A549 (cell line): ENCODE data around the gene SOX15. TPM values are rescaled to one million over a fixed set of nuclear protein-coding genes. Genes with fewer than 3 reads are reported as not detected.

ENCODE experiments used
- ATAC-seq, 2 experiments: fragments of 200-7000 bp in 1 of 2; fragments of >200 bp in 1 of 2; cut with Nextera tagmentation in 1 of 2; cut with Tn5 transposase in 1 of 2; 3 replicates each; pipeline versions ENCODE4 v1.8.0 to v1.9.1; 2018 to 2020; ENCODE audit warnings: mild to moderate bottlenecking in 1 of 2, moderate library complexity in 1 of 2
- CTCF ChIA-PET: fragments of 300-600 bp; sonication (Branson Sonifier 250); formaldehyde crosslinking; extraction: SDS; loops from one replicate; lab custom pipeline; 2021; ENCODE audit warnings: antibody characterized with exemption, inconsistent platforms; lab: Yijun Ruan, JAX
- POLR2A ChIA-PET: fragments of 350-600 bp; formaldehyde crosslinking; extraction: SDS; loops from one replicate; lab custom pipeline; 2021; ENCODE audit warnings: antibody characterized with exemption, inconsistent platforms; lab: Yijun Ruan, JAX
- DNase-seq, 2 experiments: peaks; one replicate each; pipeline versions ENCODE4 v3.0.0 to v3.0.0-alpha.2; 2011 to 2016; ENCODE audit warnings: low read depth in 1 of 2, low spot score in 1 of 2
- FAIRE-seq: peaks from 2 replicates; lab custom pipeline; 2011; peaks lifted over from hg19 to GRCh38; lab: Jason Lieb, UNC
- H3K27ac ChIP-seq, 2 experiments: fragments of >200 bp; sonication (Bioruptor Twin); formaldehyde crosslinking; 3 replicates each; pipeline ENCODE4 v1.5.1; 2016 to 2017
- H3K4me1 ChIP-seq: fragments of >200 bp; sonication (Bioruptor Twin); formaldehyde crosslinking; 3 replicates; pipeline ENCODE4 v1.6.1; 2016
- H3K4me2 ChIP-seq: fragments of >200 bp; sonication (Bioruptor Twin); formaldehyde crosslinking; 3 replicates; pipeline ENCODE4 v1.6.1; 2016
- H3K4me3 ChIP-seq: fragments of >200 bp; sonication (Bioruptor Twin); formaldehyde crosslinking; 3 replicates; pipeline ENCODE4 v1.5.1; 2016
- H3K9me3 ChIP-seq: fragments of >200 bp; sonication (Bioruptor Twin); formaldehyde crosslinking; 3 replicates; pipeline ENCODE4 v1.6.1; 2016
- BHLHE40 ChIP-seq: IDR thresholded peaks from 2 replicates; pipeline ENCODE4 v1.6.1; 2012; ENCODE audit warnings: low read depth, low read length, inconsistent platforms
- EP300 ChIP-seq, 2 experiments: fragments of >200 bp; sonication (Bioruptor Twin); formaldehyde crosslinking; IDR thresholded peaks; 2 replicates in 1 of 2; 3 replicates in 1 of 2; pipeline ENCODE4 v1.6.1; 2016 to 2017
- FOSB ChIP-seq: fragments of 250-450 bp; sonication (Bioruptor Pico); IDR thresholded peaks from 2 replicates; pipeline ENCODE4 v1.5.0; 2020; ENCODE audit warnings: mild to moderate bottlenecking, moderate library complexity
- FOSL2 ChIP-seq, 2 experiments: fragments of 450-650 bp in 1 of 2; fragments of >200 bp in 1 of 2; sonication (Bioruptor Twin) in 1 of 2; formaldehyde crosslinking; IDR thresholded peaks; 2 replicates each; pipeline versions ENCODE4 v1.5.0 to v1.6.1; 2016 to 2020; ENCODE audit warnings: mild to moderate bottlenecking in 1 of 2, moderate library complexity in 1 of 2
- FOXS1 ChIP-seq: fragments of 250-450 bp; sonication (Bioruptor Pico); IDR thresholded peaks from 2 replicates; pipeline ENCODE4 v1.5.0; 2020; ENCODE audit warnings: mild to moderate bottlenecking, moderate library complexity
- HDAC2 ChIP-seq: fragments of 200-600 bp; sonication (generic); IDR thresholded peaks from 2 replicates; pipeline ENCODE4 v1.6.1; 2016
- HOXB13 ChIP-seq: fragments of 250-450 bp; sonication (Bioruptor Pico); IDR thresholded peaks from 2 replicates; pipeline ENCODE4 v1.5.0; 2020; ENCODE audit warnings: low read depth, mild to moderate bottlenecking, moderate library complexity
- JUN ChIP-seq, 2 experiments: fragments of >200 bp; sonication (Bioruptor Twin); formaldehyde crosslinking; IDR thresholded peaks; 2 replicates in 1 of 2; 3 replicates in 1 of 2; pipeline ENCODE4 v1.6.1; 2016 to 2017
- KDM1A ChIP-seq: fragments of 200-600 bp; sonication (generic); IDR thresholded peaks from 2 replicates; pipeline ENCODE4 v1.6.1; 2016; ENCODE audit warnings: low read depth, mild to moderate bottlenecking
- MAZ ChIP-seq: fragments of 150-350 bp; IDR thresholded peaks from 2 replicates; pipeline ENCODE4 v1.6.1; 2014; ENCODE audit warnings: antibody characterized with exemption, low read depth, low read length, borderline replicate concordance
- NFE2L2 ChIP-seq: fragments of 150-350 bp; conservative IDR thresholded peaks from 2 replicates; pipeline ENCODE4 v1.6.1; 2014; ENCODE audit warnings: low read length
- NR3C1 ChIP-seq: fragments of >200 bp; sonication (Bioruptor Twin); formaldehyde crosslinking; IDR thresholded peaks from 3 replicates; pipeline ENCODE4 v1.6.1; 2017
- RARB ChIP-seq: fragments of 250-450 bp; sonication (Bioruptor Pico); IDR thresholded peaks from 2 replicates; pipeline ENCODE4 v1.8.0; 2021; ENCODE audit warnings: mild to moderate bottlenecking, moderate library complexity
- RCOR1 ChIP-seq: fragments of 150-350 bp; IDR thresholded peaks from 2 replicates; pipeline ENCODE4 v1.6.1; 2014; ENCODE audit warnings: antibody characterized with exemption, low read length, low read depth
- RNF2 ChIP-seq: fragments of 200-600 bp; sonication (generic); IDR thresholded peaks from 2 replicates; pipeline ENCODE4 v1.6.1; 2016; ENCODE audit warnings: low read depth, mild to moderate bottlenecking, antibody characterized with exemption, moderate library complexity, borderline replicate concordance
- SREBF2 ChIP-seq: fragments of 450-650 bp; IDR thresholded peaks from 2 replicates; pipeline ENCODE4 v1.6.1; 2014; ENCODE audit warnings: mild to moderate bottlenecking, moderate library complexity
- TFCP2L1 ChIP-seq: fragments of 250-450 bp; sonication (Bioruptor Pico); IDR thresholded peaks from 2 replicates; pipeline ENCODE4 v1.5.0; 2021; ENCODE audit warnings: mild to moderate bottlenecking
- TP53 ChIP-seq: fragments of 250-450 bp; sonication (Bioruptor Pico); IDR thresholded peaks from 2 replicates; pipeline ENCODE4 v1.5.0; 2021; ENCODE audit warnings: mild to moderate bottlenecking, moderate library complexity
- ZC3H11A ChIP-seq: fragments of 450-650 bp; IDR thresholded peaks from 2 replicates; pipeline ENCODE4 v1.6.1; 2014; ENCODE audit warnings: antibody characterized with exemption, mild to moderate bottlenecking
- WGBS: methylation state at CpG from one replicate; pipeline ENCODE4 v1.1.6; 2017; ENCODE audit errors: missing lambda C conversion rate; 5-methylcytosine and 5-hydroxymethylcytosine counted together
- polyA minus RNA-seq: library from RNA; depleted of rRNA, polyadenylated mRNA; stranded (reverse); fragments of >200 nt; gene quantifications from 2 replicates; pipeline ENCODE4 v1.2.3, GENCODE V29; 2011; rRNA and poly(A)+ RNA removed
- polyA plus RNA-seq, 4 experiments: library from polyadenylated mRNA; depleted of rRNA in 3 of 4; stranded (reverse); fragments of >200 nt; fragmentation: RNase III in 1 of 4; extraction: RNeasy Plus Mini Kit Qiagen cat#74134 plus additional on column Dnase treatment in 1 of 4; gene quantifications; 2 replicates in 3 of 4; 3 replicates in 1 of 4; pipeline ENCODE4 v1.2.3, GENCODE V29; 2011 to 2017
- TF ChIP-seq, protein P1 (sequence below): fragments of 150-350 bp; IDR thresholded peaks from 2 replicates; pipeline ENCODE4 v1.6.1; 2014; ENCODE audit warnings: low read depth, mild to moderate bottlenecking, low read length
- TF ChIP-seq, protein P2 (sequence below): fragments of >200 bp; sonication (Bioruptor Twin); formaldehyde crosslinking; IDR thresholded peaks from 2 replicates; pipeline ENCODE4 v1.6.1; 2016
- TF ChIP-seq, protein P3 (sequence below): fragments of 200-600 bp; sonication (generic); IDR thresholded peaks from 2 replicates; pipeline ENCODE4 v1.6.1; 2016; ENCODE audit warnings: antibody characterized with exemption, mild to moderate bottlenecking, moderate library complexity
- TF ChIP-seq, protein P4 (sequence below): fragments of 250-450 bp; sonication (Bioruptor Pico); IDR thresholded peaks from 2 replicates; pipeline ENCODE4 v1.5.0; 2021; ENCODE audit warnings: mild to moderate bottlenecking, moderate library complexity, borderline replicate concordance

The SOX15 gene
- polyA plus RNA-seq (2011; rRNA removed) (0.05 and 0.11 TPM in 2 replicates), polyA plus RNA-seq (2017; fragmentation: RNase III; extraction: RNeasy Plus Mini Kit Qiagen cat#74134 plus additional on column Dnase treatment) (0.19 to 0.30 TPM (median 0.22 TPM) in 3 replicates), polyA minus RNA-seq (0.58 TPM in 1 of 2 replicates, not detected in the other)
- polyA plus RNA-seq (2012; cell fraction: cytosol; rRNA removed): 0.17 and 0.21 TPM in 2 replicates
- polyA plus RNA-seq (2012; cell fraction: nucleus; rRNA removed): 0.89 and 1.1 TPM in 2 replicates

DNA sequence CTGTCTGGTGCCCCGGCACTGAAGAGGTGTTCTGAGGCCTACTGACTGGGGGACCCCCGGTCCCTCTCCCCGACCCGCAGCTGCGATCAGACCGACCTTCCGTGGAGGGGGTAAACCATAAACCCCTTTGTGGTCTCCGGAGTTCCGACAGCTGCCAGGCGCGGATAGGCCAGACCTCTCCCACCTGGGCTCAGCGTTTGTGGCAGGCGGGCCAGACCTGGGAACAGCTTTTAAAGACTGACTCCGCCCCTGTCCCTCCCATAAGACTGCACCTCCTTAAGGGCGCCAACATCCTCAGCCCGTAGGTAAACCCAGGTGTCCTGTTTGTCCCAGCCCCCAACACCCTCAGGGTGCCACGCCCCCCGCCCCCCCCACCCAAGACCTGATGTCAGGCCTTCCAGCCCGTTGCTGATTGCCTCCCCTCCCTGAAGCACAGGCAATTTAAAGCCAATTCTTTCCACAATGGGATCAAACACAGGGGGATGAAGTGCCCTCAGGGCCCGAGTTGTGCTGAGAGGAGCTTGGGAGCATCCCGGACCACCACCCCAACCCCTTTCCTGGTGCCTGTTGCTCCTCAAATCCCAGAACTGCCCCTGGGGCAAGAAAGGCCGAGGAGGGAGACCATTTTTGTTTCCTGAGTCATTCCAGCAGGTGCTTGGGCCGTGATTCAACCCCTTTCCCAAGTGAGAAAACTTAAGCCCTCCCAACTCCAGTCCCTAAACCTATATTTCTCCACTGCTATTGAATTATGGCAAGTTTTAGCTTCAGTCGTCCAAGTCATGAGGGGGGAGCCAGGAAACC is at the start of gene SOX15:
Gene SOX15, minus strand, starts transcription at position 204 of the 801 bp plus-strand sequence. CDS start 418 bp downstream, outside the sequence.
- ATAC-seq (peak; percentile 1 to 10; a peak in 1 of 6 replicates), FAIRE-seq (no peak)
- TF ChIP-seq, protein P1, sequence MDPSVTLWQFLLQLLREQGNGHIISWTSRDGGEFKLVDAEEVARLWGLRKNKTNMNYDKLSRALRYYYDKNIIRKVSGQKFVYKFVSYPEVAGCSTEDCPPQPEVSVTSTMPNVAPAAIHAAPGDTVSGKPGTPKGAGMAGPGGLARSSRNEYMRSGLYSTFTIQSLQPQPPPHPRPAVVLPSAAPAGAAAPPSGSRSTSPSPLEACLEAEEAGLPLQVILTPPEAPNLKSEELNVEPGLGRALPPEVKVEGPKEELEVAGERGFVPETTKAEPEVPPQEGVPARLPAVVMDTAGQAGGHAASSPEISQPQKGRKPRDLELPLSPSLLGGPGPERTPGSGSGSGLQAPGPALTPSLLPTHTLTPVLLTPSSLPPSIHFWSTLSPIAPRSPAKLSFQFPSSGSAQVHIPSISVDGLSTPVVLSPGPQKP: no peak
- no peak for TF ChIP-seq NR3C1
- TF ChIP-seq FOXS1 (CRISPR knock-in tag): no peak
- TF ChIP-seq SREBF2: no peak
- TF ChIP-seq FOSB (CRISPR knock-in tag): no peak
- no peak for TF ChIP-seq FOSL2 (IDR thresholded peaks at IDR 0.05)
- TF ChIP-seq FOSL2 (CRISPR knock-in tag; IDR thresholded peaks at IDR 0.05): peak; percentile 23; the same call in 1 of the 2 replicates
- no peak for TF ChIP-seq TP53
- TF ChIP-seq HDAC2: no peak
- peak in 1 of 2 experiments; percentile 33; a peak in 2 of 5 replicates for TF ChIP-seq JUN (IDR thresholded peaks at IDR 0.05)
- no peak for TF ChIP-seq ZC3H11A
- no peak for TF ChIP-seq BHLHE40
- TF ChIP-seq TFCP2L1 (CRISPR knock-in tag): no peak
- no peak for TF ChIP-seq NFE2L2
- TF ChIP-seq KDM1A: no peak
- TF ChIP-seq, protein P2, sequence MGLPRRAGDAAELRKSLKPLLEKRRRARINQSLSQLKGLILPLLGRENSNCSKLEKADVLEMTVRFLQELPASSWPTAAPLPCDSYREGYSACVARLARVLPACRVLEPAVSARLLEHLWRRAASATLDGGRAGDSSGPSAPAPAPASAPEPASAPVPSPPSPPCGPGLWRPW: no peak
- TF ChIP-seq HOXB13 (CRISPR knock-in tag): no peak

DNA sequence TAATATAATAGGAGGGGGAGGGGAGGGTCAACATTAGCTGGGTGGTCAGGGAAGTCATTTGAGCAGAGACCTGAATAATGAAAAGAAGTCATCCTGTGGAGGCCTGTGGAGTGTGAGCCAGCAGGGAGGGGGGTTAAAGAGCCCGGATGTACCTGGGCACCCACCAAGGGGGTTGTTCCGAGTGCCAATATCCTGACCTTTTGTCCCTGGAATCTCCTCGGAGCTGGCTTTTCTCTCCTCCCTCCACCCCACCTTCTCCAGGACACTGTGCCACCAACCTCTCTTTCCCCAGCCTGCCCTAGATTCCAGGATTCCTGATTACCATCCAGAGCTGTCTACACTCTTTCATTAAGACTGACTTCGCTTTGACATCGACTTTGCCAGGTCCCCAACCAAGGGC is 46.3 kb upstream of the SOX15 start:
- H3K27ac ChIP-seq: no peak overlapping the region
- no peaks in the 10 kb centered on the region for H3K9me3 ChIP-seq
- ChIA-PET CTCF (interaction anchor here (0.7 to 8.2 kb wide), 7 partner anchors 13 to 483 kb away, joined by 3 to 191 read pairs (median 66); partner anchors contain the start of genes ATP1B2, EFNB3, FXR2 and TP53), POLR2A (interaction anchor here (1.0 kb wide), 1 partner anchor 51 kb away, joined by 6 read pairs; the partner anchor contains the start of gene TP53)
- H3K4me1 ChIP-seq: no peaks in the 10 kb centered on the region
- no peak overlapping the region for H3K4me2 ChIP-seq
- no peak for DNase-seq
- WGBS: 54% methylated on average over 5 of the region's 5 CpGs
- no peak for FAIRE-seq
- TF ChIP-seq EP300 (IDR thresholded peaks at IDR 0.05) (no peak), RNF2 (no peak), RCOR1 (no peak), RARB (CRISPR knock-in tag) (no peak), FOSB (CRISPR knock-in tag) (no peak), MAZ (no peak)
- TF ChIP-seq, protein P3, sequence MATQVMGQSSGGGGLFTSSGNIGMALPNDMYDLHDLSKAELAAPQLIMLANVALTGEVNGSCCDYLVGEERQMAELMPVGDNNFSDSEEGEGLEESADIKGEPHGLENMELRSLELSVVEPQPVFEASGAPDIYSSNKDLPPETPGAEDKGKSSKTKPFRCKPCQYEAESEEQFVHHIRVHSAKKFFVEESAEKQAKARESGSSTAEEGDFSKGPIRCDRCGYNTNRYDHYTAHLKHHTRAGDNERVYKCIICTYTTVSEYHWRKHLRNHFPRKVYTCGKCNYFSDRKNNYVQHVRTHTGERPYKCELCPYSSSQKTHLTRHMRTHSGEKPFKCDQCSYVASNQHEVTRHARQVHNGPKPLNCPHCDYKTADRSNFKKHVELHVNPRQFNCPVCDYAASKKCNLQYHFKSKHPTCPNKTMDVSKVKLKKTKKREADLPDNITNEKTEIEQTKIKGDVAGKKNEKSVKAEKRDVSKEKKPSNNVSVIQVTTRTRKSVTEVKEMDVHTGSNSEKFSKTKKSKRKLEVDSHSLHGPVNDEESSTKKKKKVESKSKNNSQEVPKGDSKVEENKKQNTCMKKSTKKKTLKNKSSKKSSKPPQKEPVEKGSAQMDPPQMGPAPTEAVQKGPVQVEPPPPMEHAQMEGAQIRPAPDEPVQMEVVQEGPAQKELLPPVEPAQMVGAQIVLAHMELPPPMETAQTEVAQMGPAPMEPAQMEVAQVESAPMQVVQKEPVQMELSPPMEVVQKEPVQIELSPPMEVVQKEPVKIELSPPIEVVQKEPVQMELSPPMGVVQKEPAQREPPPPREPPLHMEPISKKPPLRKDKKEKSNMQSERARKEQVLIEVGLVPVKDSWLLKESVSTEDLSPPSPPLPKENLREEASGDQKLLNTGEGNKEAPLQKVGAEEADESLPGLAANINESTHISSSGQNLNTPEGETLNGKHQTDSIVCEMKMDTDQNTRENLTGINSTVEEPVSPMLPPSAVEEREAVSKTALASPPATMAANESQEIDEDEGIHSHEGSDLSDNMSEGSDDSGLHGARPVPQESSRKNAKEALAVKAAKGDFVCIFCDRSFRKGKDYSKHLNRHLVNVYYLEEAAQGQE: no peak
- TF ChIP-seq, protein P4, sequence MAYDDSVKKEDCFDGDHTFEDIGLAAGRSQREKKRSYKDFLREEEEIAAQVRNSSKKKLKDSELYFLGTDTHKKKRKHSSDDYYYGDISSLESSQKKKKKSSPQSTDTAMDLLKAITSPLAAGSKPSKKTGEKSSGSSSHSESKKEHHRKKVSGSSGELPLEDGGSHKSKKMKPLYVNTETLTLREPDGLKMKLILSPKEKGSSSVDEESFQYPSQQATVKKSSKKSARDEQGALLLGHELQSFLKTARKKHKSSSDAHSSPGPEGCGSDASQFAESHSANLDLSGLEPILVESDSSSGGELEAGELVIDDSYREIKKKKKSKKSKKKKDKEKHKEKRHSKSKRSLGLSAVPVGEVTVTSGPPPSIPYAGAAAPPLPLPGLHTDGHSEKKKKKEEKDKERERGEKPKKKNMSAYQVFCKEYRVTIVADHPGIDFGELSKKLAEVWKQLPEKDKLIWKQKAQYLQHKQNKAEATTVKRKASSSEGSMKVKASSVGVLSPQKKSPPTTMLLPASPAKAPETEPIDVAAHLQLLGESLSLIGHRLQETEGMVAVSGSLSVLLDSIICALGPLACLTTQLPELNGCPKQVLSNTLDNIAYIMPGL (CRISPR knock-in tag): no peak
- H3K4me3 ChIP-seq: no peak overlapping the region
- no peak for ATAC-seq

More for the DNA sequence above, at the start of gene SOX15:
- ChIA-PET POLR2A (interaction anchor here (0.8 to 3.0 kb wide), 5 partner anchors 10 to 97 kb away, joined by 3 to 16 read pairs (median 10); partner anchors contain the start of genes CD68, SAT2 and TP53), CTCF (interaction anchor here (0.6 to 12.1 kb wide), 23 partner anchors 11 to 234 kb away, joined by 3 to 184 read pairs (median 7); partner anchors contain the start of genes ATP1B2, CD68, DNAH2 and FXR2)
- Histone ChIP-seq H3K4me3 (no peak within 1 kb of the TSS), H3K4me1 (peaks cover 31% of the 10 kb centered on the region), H3K9me3 (no peaks in the 10 kb centered on the region), H3K27ac (peak within 1 kb of the TSS; percentile 50 to 78; a peak in 5 of 6 replicates), H3K4me2 (peak within 1 kb of the TSS; percentile 44)
- no peak for DNase-seq
- 68% methylated on average over 22 of the region's 24 CpGs for WGBS
